ENCODE data around the gene NFATC4.

Gene NFATC4

GRCh38 chr14:24368562-24369252 is 723 bp downstream of the NFATC4 start:
- Histone ChIP-seq H3K23ac (ENCODE audit: low read length) (no peak overlapping the region), H2BK12ac (ENCODE audit: low read length) (peak overlapping the region; percentile 81)

GRCh38 chr14:24369463-24369862 is 1.5 kb downstream of the NFATC4 start:
- no peak overlapping the region for H3K4ac ChIP-seq (ENCODE audit: low read depth, low read length)

More at GRCh38 chr14:24368562-24369252, 723 bp downstream of the NFATC4 start:
- Histone ChIP-seq H3K18ac (ENCODE audit: low read length) (peak overlapping the region; percentile 98), H3K79me1 (ENCODE audit: low read length) (peaks cover 30% of the 10 kb centered on the region), H3K27me3 (ENCODE audit: insufficient read depth, low read length) (no peaks in the 10 kb centered on the region), H2BK120ac (ENCODE audit: insufficient read depth, low read length, poor library complexity) (peak overlapping the region; percentile 97), H3K36me3 (ENCODE audit: control insufficient read depth in 1 of 2, insufficient read depth in 2 of 2, low read length in 2 of 2) (peaks cover 19 to 25% of the 10 kb centered on the region in 2 experiments), H2AK5ac (ENCODE audit: low read length) (peak overlapping the region; percentile 83), H3K4me2 (ENCODE audit: low read length) (peak overlapping the region; percentile 98), H4K91ac (ENCODE audit: low read depth, low read length) (peak overlapping the region; percentile 99), H3K14ac (ENCODE audit: low read length) (peak overlapping the region; percentile 93), H4K8ac (ENCODE audit: low read depth, low read length) (peak overlapping the region; percentile 94), H2BK5ac (ENCODE audit: low read depth, low read length, poor library complexity) (peak overlapping the region; percentile 79), H3K27ac (ENCODE audit: low read depth, low read length) (peak overlapping the region; percentile 72), H4K12ac (ENCODE audit: low read depth, low read length) (peak overlapping the region; percentile 94), H3K4me3 (ENCODE audit: low read depth, low read length) (peak overlapping the region; percentile 77), H3K9me3 (ENCODE audit: insufficient read depth, low read depth, low read length) (peaks cover 1% of the 10 kb centered on the region), H3K4me1 (ENCODE audit: control insufficient read depth in 1 of 2, insufficient read depth in 2 of 2, low read length in 2 of 2) (peaks cover 3 to 9% of the 10 kb centered on the region in 2 experiments), H3K79me2 (ENCODE audit: control insufficient read depth, insufficient read depth, low read length, poor library complexity) (peaks cover 6% of the 10 kb centered on the region), H3K9ac (ENCODE audit: low read length) (peak overlapping the region; percentile 19), H3K4ac (ENCODE audit: low read depth, low read length) (peak overlapping the region; percentile 97), H2AFZ (ENCODE audit: insufficient read depth, low read length, poor library complexity) (peak overlapping the region; percentile 38)
- DNase-seq = no peak
- no CpG with 5 or more reads among the region's 52 CpGs for WGBS (ENCODE audit: extremely low coverage, insufficient coverage, insufficient read length)

GRCh38 chr14:24369907-24370687 is 2.1 kb downstream of the NFATC4 start:
- DNase-seq = no peak
- no CpG with 5 or more reads among the region's 32 CpGs for WGBS (ENCODE audit: extremely low coverage, insufficient coverage, insufficient read length)
- no peaks in the 10 kb centered on the region for H3K27me3 ChIP-seq (ENCODE audit: insufficient read depth, low read length)
- H2BK120ac ChIP-seq (ENCODE audit: insufficient read depth, low read length, poor library complexity) = no peak overlapping the region
- no peak overlapping the region for H3K4me3 ChIP-seq (ENCODE audit: low read depth, low read length)
- no peak overlapping the region for H2BK12ac ChIP-seq (ENCODE audit: low read length)
- peaks cover 1% of the 10 kb centered on the region for H3K9me3 ChIP-seq (ENCODE audit: insufficient read depth, low read depth, low read length)
- H2BK5ac ChIP-seq (ENCODE audit: low read depth, low read length, poor library complexity) = no peak overlapping the region
- H3K18ac ChIP-seq (ENCODE audit: low read length) = no peak overlapping the region
- no peak overlapping the region for H2AK5ac ChIP-seq (ENCODE audit: low read length)
- H3K4ac ChIP-seq (ENCODE audit: low read depth, low read length) = no peak overlapping the region
- H3K79me1 ChIP-seq (ENCODE audit: low read length) = peaks cover 30% of the 10 kb centered on the region
- H3K36me3 ChIP-seq (ENCODE audit: control insufficient read depth in 1 of 2, insufficient read depth in 2 of 2, low read length in 2 of 2) = peaks cover 28 to 31% of the 10 kb centered on the region in 2 experiments
- H3K79me2 ChIP-seq (ENCODE audit: control insufficient read depth, insufficient read depth, low read length, poor library complexity) = peaks cover 6% of the 10 kb centered on the region
- H3K14ac ChIP-seq (ENCODE audit: low read length) = no peak overlapping the region
- no peak overlapping the region for H3K23ac ChIP-seq (ENCODE audit: low read length)
- no peak overlapping the region for H4K91ac ChIP-seq (ENCODE audit: low read depth, low read length)
- no peak overlapping the region for H3K27ac ChIP-seq (ENCODE audit: low read depth, low read length)
- H3K4me1 ChIP-seq (ENCODE audit: control insufficient read depth in 1 of 2, insufficient read depth in 2 of 2, low read length in 2 of 2) = peaks cover 3 to 9% of the 10 kb centered on the region in 2 experiments
- no peak overlapping the region for H2AFZ ChIP-seq (ENCODE audit: insufficient read depth, low read length, poor library complexity)
- no peak overlapping the region for H3K4me2 ChIP-seq (ENCODE audit: low read length)
- H3K9ac ChIP-seq (ENCODE audit: low read length) = no peak overlapping the region
- H4K12ac ChIP-seq (ENCODE audit: low read depth, low read length) = no peak overlapping the region
- no peak overlapping the region for H4K8ac ChIP-seq (ENCODE audit: low read depth, low read length)

More at GRCh38 chr14:24369463-24369862, 1.5 kb downstream of the NFATC4 start:
- Histone ChIP-seq H2AK5ac (ENCODE audit: low read length) (no peak overlapping the region), H3K36me3 (ENCODE audit: control insufficient read depth in 1 of 2, insufficient read depth in 2 of 2, low read length in 2 of 2) (peaks cover 25 to 31% of the 10 kb centered on the region in 2 experiments), H3K79me2 (ENCODE audit: control insufficient read depth, insufficient read depth, low read length, poor library complexity) (peaks cover 6% of the 10 kb centered on the region), H3K23ac (ENCODE audit: low read length) (no peak overlapping the region), H4K91ac (ENCODE audit: low read depth, low read length) (no peak overlapping the region), H3K9me3 (ENCODE audit: insufficient read depth, low read depth, low read length) (peaks cover 1% of the 10 kb centered on the region), H3K4me2 (ENCODE audit: low read length) (peak overlapping the region; percentile 98), H4K12ac (ENCODE audit: low read depth, low read length) (no peak overlapping the region), H2BK5ac (ENCODE audit: low read depth, low read length, poor library complexity) (no peak overlapping the region), H3K79me1 (ENCODE audit: low read length) (peaks cover 30% of the 10 kb centered on the region), H3K4me3 (ENCODE audit: low read depth, low read length) (peak overlapping the region; percentile 77), H3K27ac (ENCODE audit: low read depth, low read length) (no peak overlapping the region), H2BK120ac (ENCODE audit: insufficient read depth, low read length, poor library complexity) (no peak overlapping the region), H3K9ac (ENCODE audit: low read length) (no peak overlapping the region), H3K14ac (ENCODE audit: low read length) (no peak overlapping the region), H2BK12ac (ENCODE audit: low read length) (no peak overlapping the region), H3K27me3 (ENCODE audit: insufficient read depth, low read length) (no peaks in the 10 kb centered on the region), H4K8ac (ENCODE audit: low read depth, low read length) (no peak overlapping the region), H3K18ac (ENCODE audit: low read length) (no peak overlapping the region), H2AFZ (ENCODE audit: insufficient read depth, low read length, poor library complexity) (no peak overlapping the region), H3K4me1 (ENCODE audit: control insufficient read depth in 1 of 2, insufficient read depth in 2 of 2, low read length in 2 of 2) (peaks cover 3 to 9% of the 10 kb centered on the region in 2 experiments)
- WGBS (ENCODE audit: extremely low coverage, insufficient coverage, insufficient read length) = no CpG with 5 or more reads among the region's 20 CpGs
- DNase-seq = no peak

- peaks cover 3 to 9% of the 10 kb centered on the region in 2 experiments for H3K4me1 ChIP-seq (ENCODE audit: control insufficient read depth in 1 of 2, insufficient read depth in 2 of 2, low read length in 2 of 2)
- no peak overlapping the region for H2AK5ac ChIP-seq (ENCODE audit: low read length)
- peaks cover 33 to 35% of the 10 kb centered on the region in 2 experiments for H3K36me3 ChIP-seq (ENCODE audit: control insufficient read depth in 1 of 2, insufficient read depth in 2 of 2, low read length in 2 of 2)
- H2AFZ ChIP-seq (ENCODE audit: insufficient read depth, low read length, poor library complexity) = no peak overlapping the region
- H3K27ac ChIP-seq (ENCODE audit: low read depth, low read length) = no peak overlapping the region
- H3K27me3 ChIP-seq (ENCODE audit: insufficient read depth, low read length) = no peaks in the 10 kb centered on the region
- H4K8ac ChIP-seq (ENCODE audit: low read depth, low read length) = no peak overlapping the region
- DNase-seq = no peak
- H3K14ac ChIP-seq (ENCODE audit: low read length) = no peak overlapping the region
- H3K79me2 ChIP-seq (ENCODE audit: control insufficient read depth, insufficient read depth, low read length, poor library complexity) = peaks cover 5% of the 10 kb centered on the region
- H3K4me2 ChIP-seq (ENCODE audit: low read length) = no peak overlapping the region
- H3K23ac ChIP-seq (ENCODE audit: low read length) = no peak overlapping the region
- H4K12ac ChIP-seq (ENCODE audit: low read depth, low read length) = no peak overlapping the region
- H3K4ac ChIP-seq (ENCODE audit: low read depth, low read length) = no peak overlapping the region
- no CpG with 5 or more reads among the region's 1 CpG for WGBS (ENCODE audit: extremely low coverage, insufficient coverage, insufficient read length)
- no peak overlapping the region for H3K4me3 ChIP-seq (ENCODE audit: low read depth, low read length)
- peaks cover 28% of the 10 kb centered on the region for H3K79me1 ChIP-seq (ENCODE audit: low read length)
- H3K9me3 ChIP-seq (ENCODE audit: insufficient read depth, low read depth, low read length) = peaks cover 1% of the 10 kb centered on the region
- no peak overlapping the region for H2BK120ac ChIP-seq (ENCODE audit: insufficient read depth, low read length, poor library complexity)
- no peak overlapping the region for H3K9ac ChIP-seq (ENCODE audit: low read length)
- no peak overlapping the region for H2BK5ac ChIP-seq (ENCODE audit: low read depth, low read length, poor library complexity)
- no peak overlapping the region for H4K91ac ChIP-seq (ENCODE audit: low read depth, low read length)
- no peak overlapping the region for H2BK12ac ChIP-seq (ENCODE audit: low read length)
- H3K18ac ChIP-seq (ENCODE audit: low read length) = no peak overlapping the region
Observed at GRCh38 chr14:24370748-24371147, 2.8 kb downstream of the NFATC4 start.
